Hepatic stellate cell (primary cell): Measurements from ENCODE around the gene NAPSA.
A peak's percentile ranks its signal among the peaks of the same experiment; 100 is the strongest.
"Not testable (repeated sequence)": the region's sequence is repeated elsewhere in the genome, so short reads cannot be mapped to it uniquely, and the experiment has no call there.

Source experiments
- DNase-seq: peaks from one replicate; pipeline ENCODE4 v3.0.0; 2011; ENCODE audit warnings: low spot score

Gene NAPSA

DNA sequence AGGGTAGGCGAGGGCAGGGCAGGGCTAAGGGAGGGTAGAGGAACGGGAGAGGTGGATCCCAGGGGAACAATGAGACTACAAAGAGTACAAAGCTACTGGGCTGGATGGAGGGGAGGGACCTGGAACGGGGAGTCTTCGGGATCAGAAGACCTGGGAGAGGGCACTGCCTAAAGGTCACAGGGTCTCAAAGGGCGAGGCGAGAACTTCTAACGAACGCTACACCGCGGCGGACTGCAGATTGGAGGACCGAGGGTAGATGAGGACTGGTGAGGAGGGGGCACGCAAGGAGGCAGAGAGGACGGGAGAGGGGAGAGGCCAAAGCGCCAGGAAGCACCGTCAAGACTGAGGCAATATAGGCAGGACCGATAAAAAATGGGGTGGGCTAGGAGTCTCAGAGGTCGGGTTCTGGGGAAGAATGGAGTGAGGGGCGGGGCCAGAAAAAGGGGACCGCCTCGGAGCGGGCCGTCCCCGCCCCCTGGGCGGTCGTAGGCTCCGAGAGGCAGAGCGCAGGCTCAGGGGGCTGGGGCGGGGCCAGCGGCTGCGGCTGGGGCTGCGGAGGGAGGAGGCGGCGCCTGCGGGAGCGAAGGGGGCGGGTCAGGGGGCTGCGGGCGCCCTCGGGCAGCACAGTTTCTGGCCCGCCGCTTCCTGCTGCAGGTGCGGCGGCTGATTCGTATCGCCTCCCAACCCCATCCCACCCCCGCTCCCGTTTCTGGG is 34.9 kb downstream of the NAPSA start:
- DNase-seq: no peak

DNA sequence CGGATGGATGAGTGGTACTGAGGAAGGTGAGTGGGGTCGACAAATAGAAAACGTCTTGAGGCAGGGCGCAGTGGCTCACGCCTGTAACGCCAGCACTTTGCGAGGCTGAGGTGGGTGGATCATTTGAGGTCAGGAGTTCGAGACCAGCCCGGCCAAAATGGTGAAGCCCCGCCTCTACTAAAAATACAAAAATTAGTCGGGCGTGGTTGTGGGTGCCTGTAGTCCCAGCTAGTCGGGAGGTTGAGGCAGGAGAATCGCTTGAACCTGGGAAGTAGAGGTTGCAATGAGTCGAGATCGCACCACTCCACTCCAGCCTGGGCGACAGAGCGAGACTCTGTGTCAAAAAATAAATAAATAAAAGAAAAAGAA is 35.5 kb downstream of the NAPSA start:
- not testable (repeated sequence) for DNase-seq

GRCh38 chr19:50329146-50329925 is 36.1 kb downstream of the NAPSA start, which contains the start of gene KCNC3:
Gene KCNC3 (minus strand): TSS chr19:50329377. CDS start chr19:50329082, 295 bp downstream.
- peak; percentile 78 for DNase-seq

GRCh38 chr19:50328873-50329145 is 36.6 kb downstream of the NAPSA start:
- no peak for DNase-seq

GRCh38 chr19:50328224-50328872 is 37.1 kb downstream of the NAPSA start:
- no peak for DNase-seq

DNA sequence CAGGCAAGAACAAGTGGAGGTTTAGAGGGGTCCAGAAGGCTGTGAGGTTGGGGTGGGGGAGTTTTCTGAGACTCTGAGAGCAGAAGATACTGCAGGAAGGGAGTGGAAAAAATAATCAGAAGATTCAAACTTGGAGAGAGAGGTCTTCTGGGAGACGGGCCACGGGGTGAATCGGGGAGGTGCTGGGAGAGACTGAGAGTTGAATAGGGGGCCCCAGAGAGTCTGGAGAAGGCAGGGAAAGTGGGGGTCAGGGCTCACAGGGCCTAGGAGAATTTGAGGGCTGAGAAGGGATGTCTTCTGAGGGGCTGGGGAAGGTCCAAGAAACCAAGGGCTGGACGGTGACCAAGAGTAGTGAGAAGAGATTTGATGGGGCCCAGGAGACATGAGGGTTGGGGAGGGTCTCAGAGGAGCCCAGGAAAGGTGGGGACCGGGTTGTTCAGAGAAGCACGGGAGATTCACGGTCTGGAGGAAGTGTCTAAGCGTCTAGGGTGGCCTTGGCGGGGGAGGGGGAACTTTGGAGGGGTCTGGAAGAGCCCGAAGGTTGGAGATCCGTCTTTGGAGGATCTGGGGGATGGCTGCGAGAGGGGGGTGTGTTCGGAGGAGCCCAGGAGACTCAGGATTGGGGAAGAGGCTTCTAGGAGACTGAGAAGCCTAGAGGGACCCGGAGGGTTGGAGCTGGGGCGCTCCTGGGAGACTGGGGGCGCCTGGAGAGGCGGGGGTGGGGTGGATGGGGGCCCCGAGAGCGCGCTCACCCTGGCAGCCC is 37.8 kb downstream of the NAPSA start:
- DNase-seq: no peak

DNA sequence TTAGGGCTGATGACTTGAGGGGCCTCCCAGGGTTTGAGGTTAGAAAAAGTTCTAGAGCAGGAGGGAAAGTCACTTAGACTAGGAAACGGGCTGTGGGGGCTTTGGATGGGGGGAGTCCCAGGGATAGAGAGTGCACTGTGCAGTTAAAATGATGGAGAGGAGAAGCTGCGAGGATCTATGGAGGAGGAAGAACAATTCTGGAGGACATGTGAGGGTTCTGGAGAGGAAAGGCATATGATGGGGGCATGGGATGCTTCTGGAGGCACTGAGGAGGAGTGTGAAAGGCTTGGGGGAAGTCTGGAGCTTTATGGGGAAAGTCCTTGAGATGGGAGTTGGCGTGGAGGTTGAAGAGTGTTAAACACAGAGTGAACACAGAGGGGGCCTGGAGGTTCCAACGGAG is 38.4 kb downstream of the NAPSA start:
- no peak for DNase-seq

DNA sequence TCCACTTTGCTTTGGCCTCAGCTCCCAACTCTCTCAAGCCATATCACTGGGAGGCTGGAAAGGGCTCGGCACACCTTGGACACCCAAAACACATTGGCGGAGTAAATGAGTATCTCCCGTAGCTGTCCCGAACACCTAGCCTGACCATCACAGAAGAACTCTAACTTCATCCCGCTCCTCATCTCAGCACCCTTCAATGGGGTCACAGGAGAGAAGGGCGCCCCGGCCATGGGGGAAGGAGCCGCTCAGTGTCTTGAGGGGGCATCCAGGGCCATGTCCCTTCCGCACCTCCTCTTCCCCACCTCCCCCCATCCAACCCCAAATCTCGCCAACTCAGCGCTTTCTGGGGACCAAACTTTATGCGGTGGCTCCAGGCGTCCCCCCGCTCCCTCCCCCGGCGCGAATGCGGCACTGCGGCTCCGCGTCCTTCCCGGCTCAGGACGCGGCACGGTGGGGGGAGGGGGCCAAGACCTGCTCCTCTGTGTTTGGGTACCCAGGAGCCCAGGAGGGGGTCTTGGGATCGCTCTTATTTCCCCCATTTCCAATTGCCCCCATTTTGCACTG is 39.3 kb downstream of the NAPSA start:
- DNase-seq: no peak

GRCh38 chr19:50325310-50326100 is 39.9 kb downstream of the NAPSA start:
- DNase-seq: peak; percentile 97

- no peak for DNase-seq
These were observed 41.1 kb downstream of the NAPSA start for GRCh38 chr19:50324331-50324730.

DNA sequence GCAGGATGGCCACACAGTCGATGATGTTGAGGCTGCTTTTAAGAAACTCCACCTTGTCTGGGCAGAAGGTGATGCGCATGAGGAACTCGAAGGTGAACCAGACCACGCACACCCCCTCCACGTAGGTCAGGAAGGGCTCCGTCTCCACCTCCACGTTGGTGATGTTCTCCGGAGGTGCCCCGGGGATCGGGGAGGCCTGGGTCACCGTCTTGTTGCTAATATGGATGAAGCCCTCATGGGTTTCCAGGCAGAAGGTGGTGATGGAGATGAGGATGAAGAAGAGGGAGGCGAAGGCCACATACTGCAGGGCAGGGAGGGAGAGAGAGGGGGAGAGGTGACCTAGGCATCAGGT is 41.7 kb downstream of the NAPSA start:
- DNase-seq: no peak

GRCh38 chr19:50322931-50323781 is 42.3 kb downstream of the NAPSA start:
- no peak for DNase-seq

DNA sequence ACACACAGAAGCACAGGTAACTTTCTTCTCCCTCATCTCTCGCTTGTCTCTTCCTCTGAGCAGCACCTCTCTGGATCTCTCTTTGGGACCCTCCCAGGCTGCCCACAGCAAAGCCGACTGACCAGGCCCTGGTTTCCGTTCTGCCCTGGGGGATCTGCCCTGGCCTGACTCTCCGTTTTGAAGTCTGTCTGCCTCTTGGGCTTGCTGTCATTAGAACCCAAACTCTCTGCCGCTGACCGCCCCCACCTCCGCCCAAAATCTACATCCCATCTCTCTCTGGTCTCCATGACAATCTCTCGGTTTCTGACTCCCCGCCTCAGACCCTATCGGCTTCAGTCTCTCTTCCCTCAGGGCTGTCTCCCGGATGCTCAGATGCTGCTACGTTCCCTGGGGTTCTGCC is 43.2 kb downstream of the NAPSA start:
- DNase-seq: no peak

- DNase-seq: no peak
These were observed 43.6 kb downstream of the NAPSA start for GRCh38 chr19:50321831-50322230.

GRCh38 chr19:50320596-50320995 is 44.8 kb downstream of the NAPSA start:
- no peak for DNase-seq

- no peak for DNase-seq
These were observed 45.4 kb downstream of the NAPSA start for GRCh38 chr19:50320051-50320450.

DNA sequence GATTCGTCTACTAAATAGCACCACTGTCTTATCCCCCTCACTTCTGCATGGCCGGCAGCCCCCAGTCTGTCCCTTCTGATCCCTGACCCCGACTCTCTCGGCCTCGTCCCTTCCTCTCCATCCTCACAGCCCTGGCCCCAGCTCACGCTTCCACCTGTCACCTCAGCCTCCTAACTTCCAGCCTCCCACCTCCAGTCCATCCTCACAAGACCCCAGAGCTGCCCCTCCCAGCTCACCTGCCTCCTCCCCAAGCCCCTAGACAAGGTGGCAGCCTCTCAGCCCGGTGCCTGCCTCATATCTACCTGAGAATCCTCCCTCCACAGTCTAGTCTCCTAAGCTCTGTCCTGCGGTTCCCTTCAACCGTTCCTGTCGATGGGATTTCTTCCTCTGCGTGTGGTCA is 46.3 kb downstream of the NAPSA start:
- DNase-seq: no peak

- no peak for DNase-seq
These were observed 47.0 kb downstream of the NAPSA start for GRCh38 chr19:50318438-50318837.

DNA sequence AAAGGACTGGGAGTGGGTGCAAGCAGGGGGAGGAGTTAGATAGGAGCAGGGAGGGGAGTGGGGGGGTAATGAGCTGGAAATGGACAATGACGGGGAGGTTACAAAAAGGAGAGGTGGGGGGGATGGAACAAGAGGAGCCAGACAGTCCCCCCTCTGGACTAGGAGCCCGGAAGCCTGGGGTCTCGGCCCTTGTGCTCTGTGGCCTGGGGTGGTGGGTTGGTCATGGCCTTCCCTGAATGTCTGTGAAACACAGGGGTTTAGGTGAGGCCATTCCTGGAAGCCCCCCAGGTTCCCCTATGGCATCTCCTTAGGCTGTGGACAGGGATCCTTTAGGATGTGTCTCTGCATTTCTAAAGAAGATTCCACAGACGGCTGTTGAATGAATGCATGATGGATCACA is 48.3 kb downstream of the NAPSA start:
- DNase-seq: no peak

DNA sequence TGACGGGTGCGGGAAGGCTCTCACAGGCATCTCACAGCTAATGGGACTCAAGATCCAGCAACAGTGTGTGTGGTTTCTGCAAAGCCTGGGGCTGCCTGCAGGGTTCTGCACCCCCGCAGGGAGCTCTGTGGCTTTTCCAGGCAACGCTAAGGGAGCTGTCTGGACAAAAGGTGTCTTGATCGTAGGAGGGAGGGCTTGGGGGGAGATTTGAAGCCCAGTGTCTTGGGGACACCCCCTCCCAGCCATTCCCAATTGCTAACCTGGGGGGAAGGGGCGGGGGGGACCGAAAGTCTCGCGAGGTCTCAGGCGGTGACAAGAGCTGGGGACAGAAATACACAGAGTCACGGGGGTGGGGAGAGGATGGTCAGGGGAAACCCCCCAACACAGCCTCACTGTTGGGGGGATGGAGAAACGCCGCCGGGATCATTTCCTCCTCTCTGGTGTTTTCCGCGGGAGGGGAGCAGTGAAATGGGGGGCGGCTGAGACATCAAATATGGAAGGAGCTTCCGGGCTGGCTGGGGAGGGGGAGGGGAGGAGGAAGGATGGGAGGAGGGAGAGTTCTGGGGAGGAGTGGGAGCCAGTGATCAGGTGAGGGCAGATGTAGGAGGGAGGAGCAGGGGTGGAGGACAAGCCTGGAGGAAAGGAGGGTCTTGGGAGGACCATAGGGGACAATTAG is 49.5 kb downstream of the NAPSA start:
- DNase-seq: no peak
